K562 (cell line): ENCODE results near the gene ARSD.

Experiments
- CHAMP1 ChIP-seq: fragments of 450-650 bp; IDR thresholded peaks from 2 replicates; pipeline ENCODE4 v1.6.1; 2016; ENCODE audit warnings: mild to moderate bottlenecking
- CTCF ChIP-seq, 3 experiments: IDR thresholded peaks in 2 of 3; conservative IDR thresholded peaks in 1 of 3; 2 replicates each; pipeline ENCODE4 v1.5.1; 2011 to 2012; ENCODE audit warnings: low read length in 3 of 3, mild to moderate bottlenecking in 3 of 3, control low read depth in 2 of 3, improper control_type of control experiment in 1 of 3, inconsistent platforms in 1 of 3, low read depth in 1 of 3, mixed read lengths in 1 of 3, moderate library complexity in 1 of 3; ENCODE audit not compliant: insufficient read depth in 2 of 3
- E2F5 ChIP-seq: sonication (generic); formaldehyde crosslinking; IDR thresholded peaks from 2 replicates; pipeline ENCODE4 v1.8.0; 2022; ENCODE audit warnings: mild to moderate bottlenecking, missing genetic modification reagents
- EP300 ChIP-seq: IDR thresholded peaks from 2 replicates; pipeline ENCODE4 v1.6.1; 2012; ENCODE audit warnings: low read length, improper control_type of control experiment
- JUN ChIP-seq, 2 experiments: sonication (generic) in 1 of 2; formaldehyde crosslinking in 1 of 2; IDR thresholded peaks; 2 replicates each; pipeline versions ENCODE4 v1.6.1 to v1.8.0; 2012 to 2022; ENCODE audit warnings: borderline replicate concordance in 2 of 2, mild to moderate bottlenecking in 2 of 2, improper control_type of control experiment in 1 of 2, low read depth in 1 of 2, low read length in 1 of 2, missing genetic modification reagents in 1 of 2
- POLR2A ChIP-seq: fragments of 450-650 bp; conservative IDR thresholded peaks from 2 replicates; pipeline ENCODE4 v1.6.1; 2016
- POLR2AphosphoS5 ChIP-seq: IDR thresholded peaks from 2 replicates; pipeline ENCODE4 v1.6.1; 2011; ENCODE audit warnings: mild to moderate bottlenecking, low read depth, low read length, moderate library complexity; ENCODE audit not compliant: control insufficient read depth, insufficient read depth
- PTBP1 ChIP-seq: fragments of 200-400 bp; formaldehyde crosslinking; IDR thresholded peaks from 2 replicates; pipeline ENCODE4 v1.6.1; 2017; ENCODE audit warnings: low read depth, low read length
- SREBF2 ChIP-seq: sonication (generic); formaldehyde crosslinking; IDR thresholded peaks from 2 replicates; pipeline ENCODE4 v1.4.0; 2020; ENCODE audit warnings: mild to moderate bottlenecking, missing genetic modification reagents
- THRA ChIP-seq: fragments of 450-650 bp; IDR thresholded peaks from 2 replicates; pipeline ENCODE4 v1.6.1; 2017; ENCODE audit warnings: mild to moderate bottlenecking, moderate library complexity
- USF2 ChIP-seq: sonication (generic); formaldehyde crosslinking; IDR thresholded peaks from 2 replicates; pipeline ENCODE4 v1.5.0; 2020; ENCODE audit warnings: missing genetic modification reagents
- ZBTB2 ChIP-seq: fragments of 450-650 bp; IDR thresholded peaks from 2 replicates; pipeline ENCODE4 v1.6.1; 2016; ENCODE audit warnings: antibody characterized with exemption

GRCh38 chrX:2928583-2929434, at the start of gene ARSD:
- no peak for TF ChIP-seq USF2 (CRISPR knock-in tag)
- TF ChIP-seq THRA, result no peak
- no peak for TF ChIP-seq CTCF (IDR thresholded peaks at IDR 0.05 in 2 of 3, conservative IDR thresholded peaks at IDR 0.05 in 1 of 3; ENCODE audit: insufficient read depth in 2 of 3, low read depth in 1 of 3, low read length in 3 of 3)
- TF ChIP-seq SREBF2 (CRISPR knock-in tag), result no peak
- no peak for TF ChIP-seq EP300
- no peak for TF ChIP-seq PTBP1
- no peak for TF ChIP-seq ZBTB2
- TF ChIP-seq CHAMP1, result no peak
- TF ChIP-seq POLR2AphosphoS5, result no peak
- no peak for TF ChIP-seq POLR2A
- no peak for TF ChIP-seq JUN (IDR thresholded peaks at IDR 0.05; ENCODE audit: borderline replicate concordance, low read depth, low read length)
- TF ChIP-seq JUN (CRISPR knock-in tag; IDR thresholded peaks at IDR 0.05; ENCODE audit: borderline replicate concordance), result no peak
- TF ChIP-seq E2F5, result no peak
